Right ventricle myocardium inferior (tissue), 1 donor: ENCODE measurements around the gene CASP8AP2. TPM values are rescaled to one million over a fixed set of nuclear protein-coding genes. Genes with fewer than 3 reads are reported as not detected.
"Not testable (repeated sequence)": the region's sequence is repeated elsewhere in the genome, so short reads cannot be mapped to it uniquely, and the experiment has no call there.

Experiments
- ATAC-seq: fragments of 200-7000 bp; cut with Tn5 transposase; one replicate; pipeline ENCODE4 v1.9.1; 2020; ENCODE audit warnings: mild to moderate bottlenecking, moderate library complexity
- DNase-seq: peaks from one replicate; pipeline ENCODE4 v3.0.0; 2021; ENCODE audit errors: missing footprints
- intact Hi-C: fragments of 100-400 bp; cut with DNase I; formaldehyde crosslinking; loops from one replicate; pipeline ENCODE4 v1.11.0; 2022
- total RNA-seq: library from RNA; stranded (reverse); fragmentation: NEBNext Ultra II Directional; extraction: Animal tissue kit (Norgen Biotek cat#: 25700); gene quantifications from one replicate; pipeline ENCODE4 v1.2.1, GENCODE V29; 2021
- donor health status: DM: no; HTN: yes; CAD: no; lungs with severe emphysema.

Gene CASP8AP2
- total RNA-seq, 1 donor from 2014 or later: 13.4 TPM

- no peak for ATAC-seq
- DNase-seq: no peak
- intact Hi-C loops: no loop called here
Measured at GRCh38 chr6:89866024-89866678, 36.5 kb downstream of the CASP8AP2 start.

- intact Hi-C loops: no loop called here
- DNase-seq: no peak
- ATAC-seq: no peak
Measured at GRCh38 chr6:89873721-89874120, 44.0 kb downstream of the CASP8AP2 start.

GRCh38 chr6:89874438-89874837, 44.8 kb downstream of the CASP8AP2 start:
- intact Hi-C loops: no loop called here
- ATAC-seq: no peak
- DNase-seq: no peak

GRCh38 chr6:89886378-89887120, 56.9 kb downstream of the CASP8AP2 start:
- DNase-seq: no peak
- ATAC-seq: no peak
- intact Hi-C loops: no loop called here

GRCh38 chr6:89887452-89888137, 57.9 kb downstream of the CASP8AP2 start:
- ATAC-seq (peak; percentile 16), DNase-seq (no peak)
- intact Hi-C loops: no loop called here

GRCh38 chr6:89888138-89888514, 58.4 kb downstream of the CASP8AP2 start:
- intact Hi-C loops: no loop called here
- no peak for ATAC-seq
- DNase-seq: no peak

GRCh38 chr6:89888871-89889270, 59.2 kb downstream of the CASP8AP2 start:
- intact Hi-C loops: no loop called here
- no peak for DNase-seq
- ATAC-seq: no peak

- intact Hi-C loops, ATAC-seq, DNase-seq: not testable (repeated sequence)
Measured at GRCh38 chr6:89890845-89891528, 61.3 kb downstream of the CASP8AP2 start.

GRCh38 chr6:89892577-89892976, 62.9 kb downstream of the CASP8AP2 start:
- DNase-seq, ATAC-seq, intact Hi-C loops: not testable (repeated sequence)

- ATAC-seq (no peak), DNase-seq (no peak)
- intact Hi-C loops: no loop called here
Measured at GRCh38 chr6:89894169-89894568, 64.5 kb downstream of the CASP8AP2 start, which contains the start of gene GJA10. Gene GJA10, plus strand, starts transcription at chr6:89894469. Its CDS starts 0 bp downstream, at chr6:89894469.

- ATAC-seq: peak; percentile 37
- intact Hi-C loops: no loop called here
- DNase-seq: no peak
Measured at GRCh38 chr6:89895276-89895874, 65.7 kb downstream of the CASP8AP2 start.

- intact Hi-C loops, DNase-seq, ATAC-seq: not testable (repeated sequence)
Measured at GRCh38 chr6:89910001-89910901, 80.6 kb downstream of the CASP8AP2 start.

- DNase-seq (no peak), ATAC-seq (no peak)
- intact Hi-C loops: no loop called here
Measured at GRCh38 chr6:89910902-89911240, 81.2 kb downstream of the CASP8AP2 start.

GRCh38 chr6:89916136-89916920, 86.6 kb downstream of the CASP8AP2 start:
- no peak for ATAC-seq
- DNase-seq: no peak
- intact Hi-C loops: no loop called here

GRCh38 chr6:89917216-89917615, 87.5 kb downstream of the CASP8AP2 start:
- intact Hi-C loops: no loop called here
- no peak for DNase-seq
- ATAC-seq: no peak

- ATAC-seq (no peak), DNase-seq (no peak)
- intact Hi-C loops: no loop called here
Measured at GRCh38 chr6:89917801-89918366, 88.2 kb downstream of the CASP8AP2 start.
